WTC11 (cell line): ENCODE results near the gene ADARB2. TPM values are rescaled to one million over a fixed set of nuclear protein-coding genes. Genes with fewer than 3 reads are reported as not detected.

Experiments
- ATAC-seq: fragments of 200-7000 bp; cut with Tn5 transposase; 2 replicates; pipeline ENCODE4 v1.10.0; 2021; ENCODE audit warnings: mild to moderate bottlenecking, moderate library complexity
- CTCF ChIA-PET: fragments of 300-600 bp; sonication (Branson Sonifier 250); formaldehyde crosslinking; loops from one replicate; lab custom pipeline; 2021; ENCODE audit warnings: antibody characterized with exemption; lab: Charles Lee
- POLR2A ChIA-PET: fragments of 350-600 bp; sonication (Branson Sonifier 250); formaldehyde crosslinking; loops from one replicate; lab custom pipeline; 2021; ENCODE audit warnings: antibody characterized with exemption; lab: Charles Lee
- DNase-seq: peaks from one replicate; pipeline ENCODE4 v3.0.0; 2021; ENCODE audit warnings: low spot score
- H3K27ac Mint-ChIP-seq: 2 replicates; pipeline ENCODE4 v1.8.0; 2021; ENCODE audit warnings: mixed read lengths
- H3K27me3 Mint-ChIP-seq: 2 replicates; pipeline ENCODE4 v1.8.0; 2021; ENCODE audit warnings: low read depth, mild to moderate bottlenecking, moderate library complexity, mixed read lengths
- H3K36me3 Mint-ChIP-seq: 2 replicates; pipeline ENCODE4 v1.8.0; 2021; ENCODE audit warnings: mixed read lengths
- H3K4me1 Mint-ChIP-seq: 2 replicates; pipeline ENCODE4 v1.8.0; 2022; ENCODE audit warnings: mixed read lengths
- H3K4me3 Mint-ChIP-seq: 2 replicates; pipeline ENCODE4 v1.8.0; 2021; ENCODE audit warnings: mild to moderate bottlenecking, moderate library complexity, mixed read lengths
- H3K9me3 Mint-ChIP-seq: 2 replicates; pipeline ENCODE4 v1.8.0; 2021; ENCODE audit warnings: mixed read lengths
- ARID4B ChIP-seq: sonication (generic); formaldehyde crosslinking; IDR thresholded peaks from 2 replicates; pipeline ENCODE4 v1.8.0; 2023; ENCODE audit warnings: missing genetic modification reagents, mild to moderate bottlenecking, borderline replicate concordance
- CBFB ChIP-seq: sonication (generic); formaldehyde crosslinking; IDR thresholded peaks from 2 replicates; pipeline ENCODE4 v1.8.1; 2022; ENCODE audit warnings: mild to moderate bottlenecking, low read depth, missing genetic modification reagents
- ELF4 ChIP-seq: sonication (generic); formaldehyde crosslinking; IDR thresholded peaks from 2 replicates; pipeline ENCODE4 v1.8.1; 2022; ENCODE audit warnings: low read depth, mild to moderate bottlenecking, moderate library complexity, missing genetic modification reagents
- ETV6 ChIP-seq: sonication (generic); formaldehyde crosslinking; IDR thresholded peaks from 2 replicates; pipeline ENCODE4 v1.8.1; 2022; ENCODE audit warnings: mild to moderate bottlenecking, missing genetic modification reagents
- FOXJ3 ChIP-seq: sonication (generic); formaldehyde crosslinking; IDR thresholded peaks from 2 replicates; pipeline ENCODE4 v1.9.0; 2021; ENCODE audit warnings: missing genetic modification reagents, mild to moderate bottlenecking, borderline replicate concordance
- GTF2I ChIP-seq: fragments of 250-450 bp; sonication (Bioruptor Pico); conservative IDR thresholded peaks from 2 replicates; pipeline ENCODE4 v1.4.0; 2021; ENCODE audit warnings: mild to moderate bottlenecking
- JUN ChIP-seq: sonication (generic); formaldehyde crosslinking; IDR thresholded peaks from 2 replicates; pipeline ENCODE4 v1.8.0; 2023; ENCODE audit warnings: mild to moderate bottlenecking, missing genetic modification reagents
- KAT7 ChIP-seq: sonication (generic); formaldehyde crosslinking; IDR thresholded peaks from 2 replicates; pipeline ENCODE4 v1.8.1; 2023; ENCODE audit warnings: missing genetic modification reagents, mild to moderate bottlenecking, borderline replicate concordance
- NR2C2 ChIP-seq: sonication (generic); formaldehyde crosslinking; IDR thresholded peaks from 2 replicates; pipeline ENCODE4 v1.8.0; 2022; ENCODE audit warnings: mild to moderate bottlenecking, missing genetic modification reagents
- NR3C1 ChIP-seq: sonication (generic); formaldehyde crosslinking; conservative IDR thresholded peaks from 2 replicates; pipeline ENCODE4 v1.8.1; 2023; ENCODE audit warnings: low read depth, mild to moderate bottlenecking, missing genetic modification reagents
- TP53 ChIP-seq: sonication (generic); formaldehyde crosslinking; IDR thresholded peaks from 2 replicates; pipeline ENCODE4 v1.8.1; 2023; ENCODE audit warnings: mild to moderate bottlenecking, missing genetic modification reagents
- ZNF281 ChIP-seq: sonication (generic); formaldehyde crosslinking; IDR thresholded peaks from 2 replicates; pipeline ENCODE4 v1.8.0; 2023; ENCODE audit warnings: mild to moderate bottlenecking, missing genetic modification reagents
- total RNA-seq: library from RNA; stranded (reverse); gene quantifications from 3 replicates; pipeline ENCODE4 v1.2.3, GENCODE V29; 2021

The ADARB2 gene
- total RNA-seq, 1 experiment from 2014 or later = 3.7 TPM

- H3K4me1 Mint-ChIP-seq = no peaks in the 10 kb centered on the region
- TF ChIP-seq NR3C1 (CRISPR knock-in tag) = no peak
- no peak for TF ChIP-seq GTF2I
- no peak for DNase-seq
These were observed 138.8 kb downstream of the ADARB2 start for GRCh38 chr10:1598393-1599153.

GRCh38 chr10:1597370-1598146 is 139.8 kb downstream of the ADARB2 start:
- H3K4me1 Mint-ChIP-seq = no peaks in the 10 kb centered on the region
- no peaks in the 10 kb centered on the region for H3K36me3 Mint-ChIP-seq
- TF ChIP-seq KAT7 (CRISPR knock-in tag) (no peak), NR2C2 (CRISPR knock-in tag) (no peak), JUN (CRISPR knock-in tag) (no peak), ETV6 (CRISPR knock-in tag) (no peak), ARID4B (CRISPR knock-in tag) (no peak), ELF4 (CRISPR knock-in tag) (no peak), ZNF281 (no peak)
- ChIA-PET CTCF (no interaction called here), POLR2A (no interaction called here)
- H3K27ac Mint-ChIP-seq = no peak overlapping the region
- no peak for DNase-seq
- ATAC-seq = no peak
- H3K4me3 Mint-ChIP-seq = no peak overlapping the region
- no peaks in the 10 kb centered on the region for H3K27me3 Mint-ChIP-seq
- peaks cover 5% of the 10 kb centered on the region; the same call in 1 of the 2 replicates for H3K9me3 Mint-ChIP-seq

More at GRCh38 chr10:1598393-1599153, 138.8 kb downstream of the ADARB2 start:
- no peaks in the 10 kb centered on the region for H3K36me3 Mint-ChIP-seq
- POLR2A ChIA-PET = no interaction called here
- H3K27me3 Mint-ChIP-seq = no peaks in the 10 kb centered on the region
- no peak overlapping the region for H3K4me3 Mint-ChIP-seq
- H3K9me3 Mint-ChIP-seq = peaks cover 5% of the 10 kb centered on the region; the same call in 1 of the 2 replicates
- ATAC-seq = no peak
- no peak overlapping the region for H3K27ac Mint-ChIP-seq
- CTCF ChIA-PET = interaction anchor here (0.9 kb wide), 1 partner anchor 17 kb away, joined by 3 read pairs; no protein-coding TSS in a partner anchor

DNA sequence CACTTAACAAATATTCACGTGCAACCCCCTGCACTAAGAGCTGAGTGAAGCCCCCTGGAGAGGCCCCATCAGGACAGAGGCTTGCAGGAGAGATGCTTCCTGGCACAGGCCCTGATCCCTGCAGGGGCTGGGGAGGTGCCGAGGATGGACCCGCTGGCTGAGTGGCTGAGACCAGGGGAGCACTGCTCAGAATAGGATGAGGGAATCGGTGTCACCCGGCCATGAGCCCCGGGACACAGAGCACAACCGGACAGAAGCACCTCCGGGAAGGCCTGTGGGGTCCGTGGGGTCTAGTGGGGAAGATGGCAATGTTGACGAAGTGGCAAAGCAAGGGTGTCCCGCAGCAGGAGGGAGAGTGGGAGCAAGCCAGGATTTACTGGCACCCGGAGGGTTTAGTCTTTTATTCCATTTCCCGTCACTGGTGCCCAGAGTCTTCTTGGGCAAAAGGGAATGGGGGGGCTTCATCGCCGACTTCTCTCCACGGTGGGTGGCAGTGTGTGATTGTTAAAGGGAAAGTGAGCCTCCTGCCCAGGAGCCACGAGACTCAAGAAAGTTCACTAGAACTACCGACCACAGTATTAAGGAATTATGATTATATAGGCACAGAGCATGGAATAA is 140.7 kb downstream of the ADARB2 start:
- TF ChIP-seq KAT7 (CRISPR knock-in tag) (no peak), CBFB (CRISPR knock-in tag) (no peak), FOXJ3 (CRISPR knock-in tag) (no peak), TP53 (no peak)
- Mint-ChIP-seq H3K4me1 (no peaks in the 10 kb centered on the region), H3K4me3 (no peak overlapping the region), H3K9me3 (peaks cover 5% of the 10 kb centered on the region; the same call in 1 of the 2 replicates), H3K27me3 (no peaks in the 10 kb centered on the region), H3K27ac (no peak overlapping the region), H3K36me3 (no peaks in the 10 kb centered on the region)
- CTCF ChIA-PET = no interaction called here
- no peak for ATAC-seq
- POLR2A ChIA-PET = no interaction called here
- DNase-seq = no peak
